Nephron progenitor cell (in vitro differentiated cells): ENCODE results near the gene RNASE7.

Experiments used
- DNase-seq: peaks from one replicate; pipeline ENCODE4 v3.0.0; 2021
- H3K27ac Mint-ChIP-seq: 2 replicates; pipeline ENCODE4 v1.8.0; 2021; ENCODE audit warnings: mild to moderate bottlenecking, moderate library complexity, mixed read lengths
- H3K27me3 Mint-ChIP-seq: 2 replicates; pipeline ENCODE4 v1.8.0; 2021; ENCODE audit warnings: mild to moderate bottlenecking, low read depth, mixed read lengths; ENCODE audit not compliant: poor library complexity
- H3K36me3 Mint-ChIP-seq: 2 replicates; pipeline ENCODE4 v1.8.0; 2021; ENCODE audit warnings: low read depth, mixed read lengths
- H3K4me1 Mint-ChIP-seq: 2 replicates; pipeline ENCODE4 v1.8.0; 2021; ENCODE audit warnings: mixed read lengths
- H3K4me3 Mint-ChIP-seq: 2 replicates; pipeline ENCODE4 v1.8.0; 2021; ENCODE audit warnings: mild to moderate bottlenecking, moderate library complexity, mixed read lengths
- H3K9me3 Mint-ChIP-seq: 2 replicates; pipeline ENCODE4 v1.8.0; 2021; ENCODE audit warnings: mild to moderate bottlenecking, moderate library complexity, mixed read lengths
- CTCF ChIP-seq: fragments of 200-600 bp; sonication (generic); IDR thresholded peaks from 2 replicates; pipeline ENCODE4 v1.5.0; 2021; ENCODE audit warnings: antibody characterized with exemption

Gene RNASE7

GRCh38 chr14:21041676-21042433 is at the start of gene RNASE7:
TSS of gene RNASE7 (plus strand) at chr14:21042362. CDS start at chr14:21042993, 631 bp downstream.
- Mint-ChIP-seq H3K4me1 (peaks cover 67% of the 10 kb centered on the region), H3K27ac (peak within 1 kb of the TSS; percentile 36)

GRCh38 chr14:20996521-20996920 is 45.6 kb upstream of the RNASE7 start:
- peaks cover 52% of the 10 kb centered on the region for H3K36me3 Mint-ChIP-seq
- peaks cover 35% of the 10 kb centered on the region for H3K4me1 Mint-ChIP-seq
- peaks cover 4% of the 10 kb centered on the region for H3K27me3 Mint-ChIP-seq
- H3K4me3 Mint-ChIP-seq, result no peak overlapping the region
- no peak for DNase-seq
- H3K9me3 Mint-ChIP-seq, result no peaks in the 10 kb centered on the region
- no peak for TF ChIP-seq CTCF
- no peak overlapping the region for H3K27ac Mint-ChIP-seq

More at GRCh38 chr14:21041676-21042433, at the start of gene RNASE7:
- no peaks in the 10 kb centered on the region for H3K36me3 Mint-ChIP-seq
- H3K9me3 Mint-ChIP-seq, result no peaks in the 10 kb centered on the region
- H3K4me3 Mint-ChIP-seq, result no peak within 1 kb of the TSS
- no peak for DNase-seq
- peaks cover 18% of the 10 kb centered on the region for H3K27me3 Mint-ChIP-seq
- TF ChIP-seq CTCF, result no peak

GRCh38 chr14:20997115-20997514 is 45.0 kb upstream of the RNASE7 start:
- Mint-ChIP-seq H3K36me3 (peaks cover 46% of the 10 kb centered on the region), H3K4me1 (peaks cover 29% of the 10 kb centered on the region), H3K27ac (peak overlapping the region; percentile 72), H3K9me3 (no peaks in the 10 kb centered on the region), H3K27me3 (peaks cover 4% of the 10 kb centered on the region), H3K4me3 (no peak overlapping the region)
- no peak for DNase-seq
- no peak for TF ChIP-seq CTCF

- Mint-ChIP-seq H3K27ac (peak overlapping the region; percentile 72), H3K36me3 (peaks cover 42% of the 10 kb centered on the region), H3K9me3 (no peaks in the 10 kb centered on the region), H3K4me1 (peaks cover 28% of the 10 kb centered on the region), H3K27me3 (peaks cover 4% of the 10 kb centered on the region), H3K4me3 (no peak overlapping the region)
- no peak for DNase-seq
- no peak for TF ChIP-seq CTCF
Measured at GRCh38 chr14:20997564-20997963, 44.6 kb upstream of the RNASE7 start.

GRCh38 chr14:20998139-20998538 is 44.0 kb upstream of the RNASE7 start:
- Mint-ChIP-seq H3K9me3 (no peaks in the 10 kb centered on the region), H3K4me1 (peaks cover 28% of the 10 kb centered on the region), H3K27ac (peak overlapping the region; percentile 66), H3K36me3 (peaks cover 38% of the 10 kb centered on the region), H3K4me3 (no peak overlapping the region), H3K27me3 (peaks cover 4% of the 10 kb centered on the region)
- no peak for DNase-seq
- TF ChIP-seq CTCF, result no peak
